Panc1 (cell line): ENCODE data around the gene MKRN2.

Experiments
- CTCF ChIP-seq: fragments of 450-650 bp; IDR thresholded peaks from 2 replicates; pipeline ENCODE4 v1.5.1; 2017; ENCODE audit warnings: mild to moderate bottlenecking
- POLR2AphosphoS5 ChIP-seq: IDR thresholded peaks from 2 replicates; pipeline ENCODE4 v1.6.1; 2012; ENCODE audit warnings: mild to moderate bottlenecking, low read depth, low read length, moderate library complexity
- REST ChIP-seq, 2 experiments: IDR thresholded peaks; 2 replicates each; pipeline ENCODE4 v1.6.1; 2011 to 2012; ENCODE audit warnings: low read depth in 2 of 2, control low read depth in 1 of 2, low read length in 1 of 2, mild to moderate bottlenecking in 1 of 2, moderate library complexity in 1 of 2; ENCODE audit not compliant: insufficient read depth in 1 of 2
- SIN3A ChIP-seq: IDR thresholded peaks from 2 replicates; pipeline ENCODE4 v1.6.1; 2012; ENCODE audit warnings: low read depth, mild to moderate bottlenecking, low read length, moderate library complexity, borderline replicate concordance; ENCODE audit not compliant: insufficient read depth

GRCh38 chr3:12613250-12613649, 56.4 kb downstream of the MKRN2 start:
- TF ChIP-seq CTCF (no peak), POLR2AphosphoS5 (no peak), REST (IDR thresholded peaks at IDR 0.05; ENCODE audit: insufficient read depth in 1 of 2, low read depth in 2 of 2, low read length in 1 of 2) (no peak), SIN3A (no peak)
